ENCODE results near the gene CERS4.
"Not testable (repeated sequence)": the region's sequence is repeated elsewhere in the genome, so short reads cannot be mapped to it uniquely, and the experiment has no call there.

CERS4 gene

GRCh38 chr19:8208922-8209461 lies at the start of gene CERS4:
Gene CERS4, plus strand, starts transcription at chr19:8209370. Its CDS starts 41,707 bp downstream, at chr19:8251077.
- DNase-seq, result peak; percentile 44

GRCh38 chr19:8161135-8161646 lies 48.0 kb upstream of the CERS4 start:
- peak; percentile 31 for DNase-seq

- no peak for DNase-seq
These were observed 45.4 kb upstream of the CERS4 start for GRCh38 chr19:8163759-8164158.

- DNase-seq, result no peak
These were observed 41.2 kb upstream of the CERS4 start for GRCh38 chr19:8167985-8168384.

- DNase-seq, result no peak
These were observed 40.6 kb upstream of the CERS4 start for GRCh38 chr19:8168537-8168936.

- peak; percentile 43 for DNase-seq
These were observed 34.5 kb upstream of the CERS4 start for GRCh38 chr19:8174706-8175105.

- DNase-seq, result no peak
These were observed 29.2 kb upstream of the CERS4 start for GRCh38 chr19:8180018-8180417.

- DNase-seq, result no peak
These were observed 24.9 kb upstream of the CERS4 start for GRCh38 chr19:8184274-8184673.

GRCh38 chr19:8185343-8186068 lies 23.7 kb upstream of the CERS4 start:
- DNase-seq, result no peak

- DNase-seq, result no peak
These were observed 16.8 kb upstream of the CERS4 start for GRCh38 chr19:8192221-8192820.

- no peak for DNase-seq
These were observed 14.5 kb upstream of the CERS4 start for GRCh38 chr19:8194528-8195267.

- no peak for DNase-seq
These were observed 12.8 kb upstream of the CERS4 start for GRCh38 chr19:8196271-8196927.

GRCh38 chr19:8203288-8204120 lies 5.7 kb upstream of the CERS4 start:
- DNase-seq, result not testable (repeated sequence)

- no peak for DNase-seq
These were observed 4.2 kb upstream of the CERS4 start for GRCh38 chr19:8204961-8205360.

GRCh38 chr19:8206147-8207087 lies 2.8 kb upstream of the CERS4 start:
- DNase-seq, result no peak

GRCh38 chr19:8207326-8207725 lies 1.8 kb upstream of the CERS4 start:
- not testable (repeated sequence) for DNase-seq

GRCh38 chr19:8208119-8208921 lies 850 bp upstream of the CERS4 start:
- DNase-seq, result no peak

GRCh38 chr19:8209462-8210378 lies 550 bp downstream of the CERS4 start:
- peak; percentile 26 for DNase-seq

Data from EL (cell line).